SK-N-SH (cell line): ENCODE results near the gene PITPNM1. TPM values are rescaled to one million over a fixed set of nuclear protein-coding genes. Genes with fewer than 3 reads are reported as not detected.
A peak's percentile ranks its signal among the peaks of the same experiment; 100 is the strongest.
"Not testable (repeated sequence)": the region's sequence is repeated elsewhere in the genome, so short reads cannot be mapped to it uniquely, and the experiment has no call there.

Experiments
- CTCF ChIA-PET: fragments of 300-600, 350-600 bp; formaldehyde crosslinking; extraction: SDS; loops from one replicate; lab custom pipeline; 2021; lab: Yijun Ruan, JAX
- POLR2A ChIA-PET: fragments of 350-600 bp; sonication (Branson Sonifier 250); formaldehyde crosslinking; extraction: SDS; loops from one replicate; lab custom pipeline; 2020; ENCODE audit warnings: antibody characterized with exemption, inconsistent platforms; lab: Yijun Ruan, JAX
- DNase-seq: peaks from one replicate; pipeline ENCODE4 v3.0.0; 2012
- H2AFZ ChIP-seq: fragments of 200-600 bp; sonication (generic); 2 replicates; pipeline ENCODE4 v1.8.1; 2016; ENCODE audit warnings: antibody characterized with exemption, mild to moderate bottlenecking, low read depth
- H3F3A ChIP-seq: fragments of 200-600 bp; sonication (generic); replicated peaks from 2 replicates; pipeline ENCODE3; 2016; ENCODE audit warnings: antibody characterized with exemption, mild to moderate bottlenecking; ENCODE audit not compliant: insufficient read depth
- H3K27ac ChIP-seq, 2 experiments: fragments of 200-500 bp in 1 of 2; fragments of 200-600 bp in 1 of 2; sonication (Bioruptor generic) in 1 of 2; sonication (generic), shearing (Covaris generic) in 1 of 2; 2 replicates each; pipeline versions ENCODE4 v1.5.1 to v1.6.1; 2014 to 2016; ENCODE audit warnings: low read depth in 2 of 2, inconsistent platforms in 1 of 2, low read length in 1 of 2, mild to moderate bottlenecking in 1 of 2, mixed read lengths in 1 of 2
- H3K27me3 ChIP-seq: fragments of 200-600 bp; sonication (generic), shearing (Covaris generic); 2 replicates; pipeline ENCODE4 v1.6.1; 2016; ENCODE audit warnings: mixed run types; ENCODE audit not compliant: insufficient read depth
- H3K36me3 ChIP-seq, 2 experiments: fragments of 200-500 bp in 1 of 2; fragments of 200-600 bp in 1 of 2; sonication (Bioruptor generic) in 1 of 2; sonication (generic) in 1 of 2; replicated peaks in 1 of 2; 2 replicates each; pipeline versions ENCODE3 to v1.5.1; 2014 to 2016; ENCODE audit warnings: low read length in 1 of 2, mild to moderate bottlenecking in 1 of 2; ENCODE audit not compliant: insufficient read depth in 2 of 2, control insufficient read depth in 1 of 2
- H3K4me1 ChIP-seq, 2 experiments: fragments of 200-500 bp in 1 of 2; fragments of 200-600 bp in 1 of 2; sonication (Bioruptor generic) in 1 of 2; sonication (generic), shearing (Covaris generic) in 1 of 2; 2 replicates each; pipeline versions ENCODE4 v1.5.1 to v1.6.1; 2014 to 2016; ENCODE audit warnings: low read depth in 1 of 2, low read length in 1 of 2, mixed run types in 1 of 2; ENCODE audit not compliant: insufficient read depth in 2 of 2, control insufficient read depth in 1 of 2
- H3K4me2 ChIP-seq: fragments of 200-600 bp; sonication (generic), shearing (Covaris generic); 2 replicates; pipeline ENCODE4 v1.6.1; 2017; ENCODE audit warnings: mixed run types
- H3K4me3 ChIP-seq, 2 experiments: fragments of 200-500 bp in 1 of 2; fragments of 200-600 bp in 1 of 2; sonication (Bioruptor generic) in 1 of 2; sonication (generic), shearing (Covaris generic) in 1 of 2; 2 replicates each; pipeline versions ENCODE4 v1.5.1 to v1.8.1; 2014 to 2016; ENCODE audit warnings: low read depth in 2 of 2, inconsistent platforms in 1 of 2, low read length in 1 of 2, mild to moderate bottlenecking in 1 of 2, mixed read lengths in 1 of 2, moderate library complexity in 1 of 2
- H3K79me2 ChIP-seq: fragments of 200-600 bp; sonication (generic); 2 replicates; pipeline ENCODE4 v1.8.1; 2017; ENCODE audit warnings: mild to moderate bottlenecking; ENCODE audit not compliant: insufficient read depth
- H3K9ac ChIP-seq: fragments of 200-600 bp; sonication (generic); 2 replicates; pipeline ENCODE4 v1.6.1; 2017; ENCODE audit warnings: mixed run types
- H3K9me2 ChIP-seq: fragments of 200-600 bp; sonication (generic); 2 replicates; pipeline ENCODE4 v1.6.1; 2017; ENCODE audit warnings: mixed run types
- H3K9me3 ChIP-seq: fragments of 200-600 bp; sonication (generic); 2 replicates; pipeline ENCODE4 v1.6.1; 2017; ENCODE audit warnings: mixed run types, mild to moderate bottlenecking, moderate library complexity
- H4K20me1 ChIP-seq: fragments of 200-600 bp; sonication (generic); 2 replicates; pipeline ENCODE4 v1.6.1; 2017; ENCODE audit warnings: mild to moderate bottlenecking, mixed run types; ENCODE audit not compliant: insufficient read depth
- CHD2 ChIP-seq: fragments of 150-350 bp; IDR thresholded peaks from 2 replicates; pipeline ENCODE4 v1.6.1; 2018; ENCODE audit warnings: low read length; ENCODE audit not compliant: partially characterized antibody
- FOXJ3 ChIP-seq: sonication (generic); formaldehyde crosslinking; IDR thresholded peaks from 2 replicates; pipeline ENCODE4 v1.5.1; 2020; ENCODE audit warnings: mild to moderate bottlenecking, missing genetic modification reagents
- JUND ChIP-seq: IDR thresholded peaks from 2 replicates; pipeline ENCODE4 v1.4.0; 2012
- MXI1 ChIP-seq: IDR thresholded peaks from 2 replicates; pipeline ENCODE4 v1.6.1; 2012; ENCODE audit warnings: mild to moderate bottlenecking, low read depth, low read length, improper control_type of control experiment
- NFIC ChIP-seq: IDR thresholded peaks from 2 replicates; pipeline ENCODE4 v1.4.0; 2012; ENCODE audit warnings: borderline replicate concordance
- SMC3 ChIP-seq: IDR thresholded peaks from 2 replicates; pipeline ENCODE4 v1.6.1; 2012; ENCODE audit warnings: low read depth, low read length, improper control_type of control experiment
- TEAD4 ChIP-seq: IDR thresholded peaks from 2 replicates; pipeline ENCODE4 v1.4.0; 2012; ENCODE audit warnings: mild to moderate bottlenecking, borderline replicate concordance; ENCODE audit not compliant: insufficient read depth
- WGBS: methylation state at CpG from one replicate; pipeline ENCODE4 v1.1.6; 2017; ENCODE audit warnings: low lambda C conversion rate; 5-methylcytosine and 5-hydroxymethylcytosine counted together
- polyA plus RNA-seq, 3 experiments: library from polyadenylated mRNA; depleted of rRNA; stranded (reverse); fragments of >200 nt; gene quantifications; 2 replicates each; pipeline ENCODE4 v1.2.3, GENCODE V29; 2012
- TF ChIP-seq, protein P1 (sequence below): fragments of 150-350 bp; IDR thresholded peaks from 2 replicates; pipeline ENCODE4 v1.6.1; 2017; ENCODE audit warnings: antibody characterized with exemption, low read length, low read depth, borderline replicate concordance
- TF ChIP-seq, protein P2 (sequence below): IDR thresholded peaks from 2 replicates; pipeline ENCODE4 v1.4.0; 2012; ENCODE audit warnings: low read depth, borderline replicate concordance

PITPNM1 gene
- polyA plus RNA-seq, 1 of the 3 experiments (the other 2 are of a cell fraction): 24.2 TPM

DNA sequence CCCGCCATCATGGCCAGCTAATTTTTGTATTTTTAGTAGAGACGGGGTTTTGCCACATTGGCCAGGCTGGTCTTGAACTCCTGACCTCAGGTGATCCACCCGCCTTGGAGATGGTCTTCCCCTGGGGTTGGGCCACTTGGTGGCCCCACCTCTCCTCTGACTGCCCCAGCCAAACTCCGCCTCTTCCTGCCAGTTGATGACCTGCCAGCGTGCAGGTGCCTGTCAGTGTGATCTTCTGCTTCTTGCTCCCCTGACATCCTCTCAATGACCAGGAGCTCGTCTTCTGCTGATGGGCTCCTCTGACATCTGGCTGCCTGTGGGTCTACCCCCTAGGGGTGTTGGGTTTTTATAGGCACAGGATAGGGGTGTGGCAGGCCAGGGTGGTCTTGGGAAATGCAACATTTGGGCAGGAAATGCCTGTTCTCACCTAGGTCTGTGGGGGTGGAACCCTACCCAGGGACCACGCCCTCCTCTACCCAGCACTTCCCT lies 19.2 kb downstream of the PITPNM1 start:
- Histone ChIP-seq H3K4me1 (peaks cover 6 to 17% of the 10 kb centered on the region in 2 experiments; a peak in 3 of 4 replicates), H3K36me3 (peaks cover 0 to 24% of the 10 kb centered on the region in 2 experiments), H3K79me2 (peaks cover 25% of the 10 kb centered on the region)
- 94% methylated on average over 7 of the region's 7 CpGs for WGBS
- H3K9me2 ChIP-seq, H3K27me3 ChIP-seq, H2AFZ ChIP-seq, H3K9ac ChIP-seq, DNase-seq, H3K27ac ChIP-seq, H3K9me3 ChIP-seq, POLR2A ChIA-PET, H3K4me2 ChIP-seq, H3F3A ChIP-seq, H3K4me3 ChIP-seq, H4K20me1 ChIP-seq: not testable (repeated sequence)
- CTCF ChIA-PET: interaction anchor here (1.4 kb wide), 1 partner anchor 58 kb away, joined by 3 read pairs; the partner anchor contains the start of gene RPS6KB2

DNA sequence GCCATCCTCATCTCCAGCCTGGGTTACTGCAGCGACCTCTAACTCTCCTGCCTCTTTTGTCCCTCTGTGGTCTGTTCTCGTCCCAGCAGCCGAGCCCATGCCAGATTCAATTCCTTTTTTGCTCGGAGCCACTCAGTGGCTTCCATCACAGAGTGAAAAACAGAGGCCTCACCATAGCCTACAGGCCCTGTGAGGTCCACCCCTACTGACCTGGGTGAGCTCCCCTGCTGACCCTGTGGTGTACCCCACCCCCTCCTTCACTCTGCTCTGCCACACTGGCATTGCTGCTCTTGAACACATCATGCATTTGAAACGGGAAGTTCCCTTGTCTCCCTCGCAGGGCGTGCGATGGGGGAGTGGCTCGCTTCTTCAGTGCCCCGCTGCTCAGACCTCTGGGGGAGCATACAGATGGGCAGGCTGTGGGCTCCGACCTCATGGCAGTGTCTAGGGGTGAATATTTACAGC lies 20.3 kb downstream of the PITPNM1 start:
- Histone ChIP-seq H3K9me2 (no peaks in the 10 kb centered on the region), H4K20me1 (no peaks in the 10 kb centered on the region), H3K4me1 (peaks cover 6 to 17% of the 10 kb centered on the region in 2 experiments; a peak in 3 of 4 replicates), H3K79me2 (peaks cover 25% of the 10 kb centered on the region), H3K27ac (no peak overlapping the region), H3K4me2 (no peak overlapping the region), H3F3A (peaks cover 2% of the 10 kb centered on the region), H3K36me3 (peaks cover 0 to 13% of the 10 kb centered on the region in 2 experiments), H2AFZ (no peak overlapping the region), H3K9me3 (no peaks in the 10 kb centered on the region), H3K9ac (no peak overlapping the region), H3K27me3 (no peaks in the 10 kb centered on the region), H3K4me3 (no peak overlapping the region)
- no peak for DNase-seq
- TF ChIP-seq FOXJ3 (CRISPR knock-in tag) (no peak), MXI1 (no peak), SMC3 (no peak), CHD2 (no peak)
- TF ChIP-seq, protein P1, sequence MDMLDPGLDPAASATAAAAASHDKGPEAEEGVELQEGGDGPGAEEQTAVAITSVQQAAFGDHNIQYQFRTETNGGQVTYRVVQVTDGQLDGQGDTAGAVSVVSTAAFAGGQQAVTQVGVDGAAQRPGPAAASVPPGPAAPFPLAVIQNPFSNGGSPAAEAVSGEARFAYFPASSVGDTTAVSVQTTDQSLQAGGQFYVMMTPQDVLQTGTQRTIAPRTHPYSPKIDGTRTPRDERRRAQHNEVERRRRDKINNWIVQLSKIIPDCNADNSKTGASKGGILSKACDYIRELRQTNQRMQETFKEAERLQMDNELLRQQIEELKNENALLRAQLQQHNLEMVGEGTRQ: no peak
- ChIA-PET CTCF (no interaction called here), POLR2A (no interaction called here)
- WGBS: 95% methylated on average over 11 of the region's 11 CpGs

DNA sequence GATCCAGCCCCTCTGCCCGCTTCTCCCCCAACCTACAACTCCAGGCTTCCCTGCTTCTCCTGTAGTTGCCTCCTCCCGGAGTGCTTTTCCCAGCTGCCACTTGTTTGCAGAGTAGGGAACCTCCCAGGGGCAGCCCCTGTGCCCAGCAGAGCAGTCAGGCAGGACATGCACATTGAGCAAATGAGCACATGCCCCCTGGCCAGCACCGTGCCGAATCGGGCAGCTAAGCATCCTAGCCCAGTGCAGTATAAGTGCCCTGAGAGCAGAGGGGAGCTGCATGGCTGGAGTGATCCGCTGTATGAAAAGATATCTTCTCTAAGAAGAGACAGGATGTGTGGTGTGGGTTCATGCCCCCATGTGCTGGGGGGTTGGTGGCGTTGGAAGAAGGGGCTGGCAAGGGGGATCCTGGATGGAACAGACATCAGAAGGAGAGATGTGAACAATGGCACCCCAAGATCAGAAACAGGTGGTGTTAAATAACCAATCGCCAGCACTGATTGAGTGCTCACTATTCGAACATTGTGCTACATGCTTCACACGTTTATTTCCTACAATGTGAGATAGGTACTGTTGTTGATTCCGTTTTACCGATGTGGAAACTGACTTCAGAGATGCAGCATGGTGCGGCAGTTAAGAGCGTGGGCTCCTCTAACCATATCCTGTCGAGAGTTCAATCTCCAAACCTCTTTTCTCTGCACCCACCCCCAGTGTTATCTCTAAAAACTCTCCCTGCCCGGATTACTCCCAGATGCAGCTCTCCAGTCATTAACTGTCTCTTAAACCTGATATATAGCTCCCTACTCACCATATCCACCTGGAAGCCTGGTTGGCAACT lies 21.1 kb downstream of the PITPNM1 start:
- Histone ChIP-seq H3K4me3 (peak overlapping the region; percentile 54 to 62; a peak in 3 of 4 replicates), H3K9me3 (no peaks in the 10 kb centered on the region), H2AFZ (no peak overlapping the region), H3K27me3 (no peaks in the 10 kb centered on the region), H4K20me1 (no peaks in the 10 kb centered on the region), H3K4me1 (peaks cover 6 to 17% of the 10 kb centered on the region in 2 experiments; a peak in 3 of 4 replicates), H3K9me2 (no peaks in the 10 kb centered on the region), H3K79me2 (peaks cover 25% of the 10 kb centered on the region), H3F3A (peaks cover 7% of the 10 kb centered on the region), H3K4me2 (peak overlapping the region; percentile 79), H3K9ac (no peak overlapping the region), H3K27ac (no peak overlapping the region), H3K36me3 (peaks cover 0 to 7% of the 10 kb centered on the region in 2 experiments)
- no peak for TF ChIP-seq FOXJ3 (CRISPR knock-in tag)
- TF ChIP-seq MXI1: no peak
- no peak for TF ChIP-seq NFIC
- TF ChIP-seq, protein P2, sequence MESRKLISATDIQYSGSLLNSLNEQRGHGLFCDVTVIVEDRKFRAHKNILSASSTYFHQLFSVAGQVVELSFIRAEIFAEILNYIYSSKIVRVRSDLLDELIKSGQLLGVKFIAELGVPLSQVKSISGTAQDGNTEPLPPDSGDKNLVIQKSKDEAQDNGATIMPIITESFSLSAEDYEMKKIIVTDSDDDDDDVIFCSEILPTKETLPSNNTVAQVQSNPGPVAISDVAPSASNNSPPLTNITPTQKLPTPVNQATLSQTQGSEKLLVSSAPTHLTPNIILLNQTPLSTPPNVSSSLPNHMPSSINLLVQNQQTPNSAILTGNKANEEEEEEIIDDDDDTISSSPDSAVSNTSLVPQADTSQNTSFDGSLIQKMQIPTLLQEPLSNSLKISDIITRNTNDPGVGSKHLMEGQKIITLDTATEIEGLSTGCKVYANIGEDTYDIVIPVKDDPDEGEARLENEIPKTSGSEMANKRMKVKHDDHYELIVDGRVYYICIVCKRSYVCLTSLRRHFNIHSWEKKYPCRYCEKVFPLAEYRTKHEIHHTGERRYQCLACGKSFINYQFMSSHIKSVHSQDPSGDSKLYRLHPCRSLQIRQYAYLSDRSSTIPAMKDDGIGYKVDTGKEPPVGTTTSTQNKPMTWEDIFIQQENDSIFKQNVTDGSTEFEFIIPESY: no peak
- no peak for TF ChIP-seq JUND
- TF ChIP-seq TEAD4: no peak
- CTCF ChIA-PET: no interaction called here
- 92% methylated on average over 16 of the region's 16 CpGs for WGBS
- DNase-seq: no peak
- POLR2A ChIA-PET: interaction anchor here (1.4 kb wide), 1 partner anchor 15 kb away, joined by 6 read pairs; the partner anchor contains the start of gene TMEM134
